GM12891 (cell line): ENCODE results near the gene SLC22A23.

Experiments used
- POLR2A ChIP-seq: IDR thresholded peaks from 2 replicates; pipeline ENCODE4 v1.6.1; 2011; ENCODE audit warnings: low read depth, low read length, control low read depth
- TAF1 ChIP-seq: IDR thresholded peaks from 2 replicates; pipeline ENCODE4 v1.6.1; 2011; ENCODE audit warnings: low read depth, low read length, control low read depth

DNA sequence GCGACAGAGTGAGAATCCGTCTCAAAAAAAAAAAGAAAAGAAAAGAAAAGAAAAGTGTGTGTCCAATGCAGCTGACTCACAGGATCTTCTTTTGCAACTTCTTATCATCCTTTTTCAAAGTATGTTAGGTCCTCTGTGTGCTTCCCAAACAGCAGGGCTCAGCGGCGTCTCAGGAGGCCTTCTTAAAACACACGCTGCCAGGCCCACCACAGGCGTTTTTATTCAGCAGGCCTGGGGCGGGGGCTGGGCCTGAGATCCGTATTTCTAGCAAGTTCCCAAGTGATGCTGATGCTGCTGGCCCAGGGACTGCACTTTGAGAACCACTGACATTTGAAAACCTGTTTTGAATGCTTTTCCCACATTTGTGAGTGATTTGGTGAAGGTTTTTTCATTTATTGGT lies 141.0 kb downstream of the SLC22A23 start:
- no peak for TF ChIP-seq POLR2A
- no peak for TF ChIP-seq TAF1
